Prostate gland (tissue), 2 donors: ENCODE measurements around the gene AVPR2. TPM values are rescaled to one million over a fixed set of nuclear protein-coding genes. Genes with fewer than 3 reads are reported as not detected.

Source experiments
- DNase-seq: peaks from one replicate; pipeline ENCODE4 v3.0.0-alpha.2; 2019; ENCODE audit warnings: low spot score
- H3K27ac ChIP-seq, 2 donors: fragments of 200-600 bp; sonication (generic); 2 replicates each; pipeline ENCODE4 v1.5.1; 2017 to 2019
- H3K27me3 ChIP-seq: fragments of 200-600 bp; sonication (generic); replicated peaks from 2 replicates; pipeline ENCODE4 v1.5.1; 2019; ENCODE audit not compliant: insufficient read depth
- H3K36me3 ChIP-seq, 2 donors: fragments of 200-600 bp; sonication (generic); 1 replicate in 1 of 2; 2 replicates in 1 of 2; pipeline versions ENCODE4 v1.5.1 to v1.8.1; 2017 to 2019
- H3K4me1 ChIP-seq: fragments of 200-600 bp; sonication (generic); replicated peaks from 2 replicates; pipeline ENCODE4 v1.5.1; 2019
- H3K4me3 ChIP-seq, 2 donors: fragments of 200-600 bp; sonication (generic); 2 replicates each; pipeline ENCODE4 v1.5.1; 2017 to 2019
- H3K9me3 ChIP-seq: fragments of 200-600 bp; sonication (generic); 2 replicates; pipeline ENCODE4 v1.5.1; 2017
- POLR2A ChIP-seq: fragments of 450-650 bp; IDR thresholded peaks from one replicate; pipeline ENCODE4 v1.6.1; 2016; ENCODE audit warnings: antibody characterized with exemption, mild to moderate bottlenecking
- POLR2AphosphoS5 ChIP-seq: sonication (generic); formaldehyde crosslinking; IDR thresholded peaks from one replicate; pipeline ENCODE4 v1.6.1; 2017; ENCODE audit warnings: antibody characterized with exemption
- WGBS: methylation state at CpG from one replicate; pipeline ENCODE4 v1.1.5; 2018; 5-methylcytosine and 5-hydroxymethylcytosine counted together
- intact Hi-C: fragments of 100-400 bp; cut with DNase I; formaldehyde crosslinking; loops from one replicate; pipeline ENCODE4 v1.14.2; 2022
- total RNA-seq, 2 donors: library from RNA; depleted of rRNA; stranded (reverse); fragments of >200 nt; gene quantifications; one replicate each; pipeline ENCODE4 v1.1.0, GENCODE V29; 2016
- TF ChIP-seq, protein P1 (sequence below), 4 experiments: fragments of 200-600 bp in 2 of 4; fragments of 450-650 bp in 2 of 4; sonication (generic) in 2 of 4; IDR thresholded peaks; 1 replicate in 3 of 4; 2 replicates in 1 of 4; pipeline ENCODE4 v1.5.1; 2016 to 2019; ENCODE audit warnings: antibody characterized with exemption in 4 of 4, mild to moderate bottlenecking in 2 of 4, moderate library complexity in 2 of 4

The AVPR2 gene
- total RNA-seq, 2 donors from 2014 or later: 0.41 to 2.5 TPM

- no peaks in the 10 kb centered on the region for H3K9me3 ChIP-seq
- H3K4me1 ChIP-seq: no peaks in the 10 kb centered on the region
- no peaks in the 10 kb centered on the region for H3K36me3 ChIP-seq
- no peak for DNase-seq
- 58% methylated on average over 7 of the region's 30 CpGs for WGBS
- TF ChIP-seq, protein P1, sequence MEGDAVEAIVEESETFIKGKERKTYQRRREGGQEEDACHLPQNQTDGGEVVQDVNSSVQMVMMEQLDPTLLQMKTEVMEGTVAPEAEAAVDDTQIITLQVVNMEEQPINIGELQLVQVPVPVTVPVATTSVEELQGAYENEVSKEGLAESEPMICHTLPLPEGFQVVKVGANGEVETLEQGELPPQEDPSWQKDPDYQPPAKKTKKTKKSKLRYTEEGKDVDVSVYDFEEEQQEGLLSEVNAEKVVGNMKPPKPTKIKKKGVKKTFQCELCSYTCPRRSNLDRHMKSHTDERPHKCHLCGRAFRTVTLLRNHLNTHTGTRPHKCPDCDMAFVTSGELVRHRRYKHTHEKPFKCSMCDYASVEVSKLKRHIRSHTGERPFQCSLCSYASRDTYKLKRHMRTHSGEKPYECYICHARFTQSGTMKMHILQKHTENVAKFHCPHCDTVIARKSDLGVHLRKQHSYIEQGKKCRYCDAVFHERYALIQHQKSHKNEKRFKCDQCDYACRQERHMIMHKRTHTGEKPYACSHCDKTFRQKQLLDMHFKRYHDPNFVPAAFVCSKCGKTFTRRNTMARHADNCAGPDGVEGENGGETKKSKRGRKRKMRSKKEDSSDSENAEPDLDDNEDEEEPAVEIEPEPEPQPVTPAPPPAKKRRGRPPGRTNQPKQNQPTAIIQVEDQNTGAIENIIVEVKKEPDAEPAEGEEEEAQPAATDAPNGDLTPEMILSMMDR (IDR thresholded peaks at IDR 0.05): no peak
- TF ChIP-seq POLR2AphosphoS5: no peak
- TF ChIP-seq POLR2A: no peak
- no peak overlapping the region for H3K4me3 ChIP-seq
- H3K27ac ChIP-seq: no peak overlapping the region
- H3K27me3 ChIP-seq: no peaks in the 10 kb centered on the region
- intact Hi-C loops: no loop called here
Measured at GRCh38 chrX:153864561-153865320, 39.7 kb upstream of the AVPR2 start.

- Histone ChIP-seq H3K4me1 (no peaks in the 10 kb centered on the region), H3K9me3 (no peaks in the 10 kb centered on the region), H3K4me3 (no peak overlapping the region), H3K27me3 (no peaks in the 10 kb centered on the region), H3K36me3 (no peaks in the 10 kb centered on the region), H3K27ac (no peak overlapping the region)
- DNase-seq: no peak
- intact Hi-C loops: no loop called here
- TF ChIP-seq POLR2A (no peak), POLR2AphosphoS5 (no peak)
- TF ChIP-seq, protein P1 (IDR thresholded peaks at IDR 0.05): no peak
- 96% methylated on average over 11 of the region's 11 CpGs for WGBS
Measured at GRCh38 chrX:153865321-153865580, 39.2 kb upstream of the AVPR2 start.

DNA sequence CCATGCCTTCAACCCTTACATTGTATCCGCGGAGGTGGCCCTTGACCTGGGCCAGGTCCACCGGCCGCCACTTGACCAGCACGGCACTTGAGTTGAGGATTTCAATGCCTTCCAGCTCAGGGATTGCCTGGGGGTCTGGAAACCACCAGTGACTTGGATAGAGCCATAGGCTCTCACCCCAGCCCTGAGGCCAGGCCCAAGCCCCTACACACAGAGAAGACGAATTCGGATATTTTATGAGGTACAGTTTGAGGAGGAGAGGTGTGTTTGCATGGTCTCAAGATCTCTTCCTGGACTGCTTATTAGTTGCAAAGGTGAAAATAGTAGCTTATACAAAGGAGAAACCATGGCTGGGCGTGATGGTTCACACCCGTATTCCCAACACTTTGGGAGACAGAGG, 38.8 kb upstream of the AVPR2 start:
- intact Hi-C loops: no loop called here
- no peaks in the 10 kb centered on the region for H3K4me1 ChIP-seq
- no peak overlapping the region for H3K4me3 ChIP-seq
- no peak for DNase-seq
- WGBS: 96% methylated on average over 6 of the region's 9 CpGs
- no peaks in the 10 kb centered on the region for H3K9me3 ChIP-seq
- H3K27ac ChIP-seq: no peak overlapping the region
- H3K36me3 ChIP-seq: no peaks in the 10 kb centered on the region
- H3K27me3 ChIP-seq: no peaks in the 10 kb centered on the region
- TF ChIP-seq POLR2AphosphoS5: no peak
- no peak for TF ChIP-seq POLR2A
- TF ChIP-seq, protein P1 (IDR thresholded peaks at IDR 0.05): no peak

GRCh38 chrX:153866302-153867019, 38.0 kb upstream of the AVPR2 start:
- no peak for DNase-seq
- Histone ChIP-seq H3K4me1 (no peaks in the 10 kb centered on the region), H3K4me3 (no peak overlapping the region), H3K36me3 (no peaks in the 10 kb centered on the region), H3K9me3 (no peaks in the 10 kb centered on the region), H3K27me3 (no peaks in the 10 kb centered on the region), H3K27ac (no peak overlapping the region)
- 79% methylated on average over 9 of the region's 22 CpGs for WGBS
- TF ChIP-seq POLR2A (no peak), POLR2AphosphoS5 (no peak)
- TF ChIP-seq, protein P1 (IDR thresholded peaks at IDR 0.05): no peak
- intact Hi-C loops: no loop called here

DNA sequence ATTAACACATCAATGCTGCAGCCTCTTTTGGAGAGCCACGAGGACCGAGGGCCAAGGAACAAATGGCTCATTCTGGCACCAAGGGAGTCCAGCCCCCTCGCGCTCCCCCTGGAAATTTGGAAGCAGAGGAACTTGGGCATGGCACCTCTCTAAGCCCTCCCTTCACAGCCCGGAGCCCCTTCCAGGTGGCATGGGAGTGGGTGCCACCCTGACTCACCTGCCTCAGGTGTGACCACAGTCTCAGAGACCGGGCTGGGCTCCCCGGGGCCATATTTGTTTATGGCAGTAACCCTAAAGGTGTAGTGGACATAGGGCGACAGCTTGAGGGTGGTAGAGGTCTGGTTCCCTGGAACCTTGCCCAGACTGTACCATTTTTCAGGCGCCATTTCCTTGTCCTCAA, 37.3 kb upstream of the AVPR2 start:
- no peak for DNase-seq
- H3K36me3 ChIP-seq: no peaks in the 10 kb centered on the region
- no peaks in the 10 kb centered on the region for H3K27me3 ChIP-seq
- no peaks in the 10 kb centered on the region for H3K4me1 ChIP-seq
- WGBS: 84% methylated on average over 5 of the region's 9 CpGs
- intact Hi-C loops: no loop called here
- TF ChIP-seq POLR2AphosphoS5 (no peak), POLR2A (no peak)
- TF ChIP-seq, protein P1 (IDR thresholded peaks at IDR 0.05): no peak
- no peaks in the 10 kb centered on the region for H3K9me3 ChIP-seq
- H3K4me3 ChIP-seq: no peak overlapping the region
- H3K27ac ChIP-seq: no peak overlapping the region
